ENCODE data around the gene DNAH6.

Gene DNAH6

DNA sequence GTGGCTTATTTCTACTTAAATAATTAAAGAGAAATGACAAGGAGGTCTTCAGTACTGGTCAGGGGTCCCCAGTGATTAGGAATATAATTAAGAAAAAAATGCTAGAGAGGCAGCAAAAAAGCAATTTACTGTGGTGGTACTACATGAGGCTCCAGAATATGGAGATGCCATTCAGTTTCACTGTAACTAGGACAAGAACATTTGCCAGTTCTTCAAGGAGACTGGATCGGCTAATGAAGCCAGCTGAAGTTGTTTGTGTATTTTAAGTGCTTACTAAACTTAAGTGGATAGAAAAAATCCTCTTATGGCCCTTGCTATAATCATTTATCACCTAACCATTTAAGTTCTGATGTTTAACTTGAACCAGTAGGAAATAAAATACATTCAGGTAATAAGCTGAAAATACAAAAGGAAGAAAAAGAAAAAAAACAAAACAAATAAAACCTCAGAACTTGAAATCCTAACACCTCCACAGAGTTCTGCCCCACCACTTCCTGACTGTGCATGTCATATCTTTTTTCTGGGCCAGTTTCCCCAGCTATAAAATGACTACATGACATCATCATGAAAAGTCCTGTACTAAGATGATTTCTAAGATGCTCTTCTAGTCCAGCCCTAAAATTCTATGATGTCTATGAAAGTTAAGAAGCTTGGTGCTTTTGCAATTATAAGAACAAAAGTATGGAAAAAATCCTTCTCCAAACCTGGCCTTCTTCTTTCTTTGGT, 266.6 kb downstream of the DNAH6 start:
- H4K20me1 ChIP-seq (ENCODE audit: insufficient read depth, low read length), result no peaks in the 10 kb centered on the region
- no peaks in the 10 kb centered on the region for H3K36me3 ChIP-seq (ENCODE audit: insufficient read depth, low read length)
- ATAC-seq (ENCODE audit: insufficient read depth, low read depth) (0 out of 3 replicates have a peak, but pooled peaks have one; percentile 47), DNase-seq (no peak)
- H3K4me3 ChIP-seq (ENCODE audit: low read depth in 1 of 2, low read length in 2 of 2), result no peak overlapping the region
- H3K9me3 ChIP-seq (ENCODE audit: insufficient read depth, low read length, severe bottlenecking), result no peaks in the 10 kb centered on the region
- TF ChIP-seq EZH2 (IDR thresholded peaks at IDR 0.05; ENCODE audit: borderline replicate concordance, low read depth, low read length, severe bottlenecking), result no peak
- TF ChIP-seq, protein P1, sequence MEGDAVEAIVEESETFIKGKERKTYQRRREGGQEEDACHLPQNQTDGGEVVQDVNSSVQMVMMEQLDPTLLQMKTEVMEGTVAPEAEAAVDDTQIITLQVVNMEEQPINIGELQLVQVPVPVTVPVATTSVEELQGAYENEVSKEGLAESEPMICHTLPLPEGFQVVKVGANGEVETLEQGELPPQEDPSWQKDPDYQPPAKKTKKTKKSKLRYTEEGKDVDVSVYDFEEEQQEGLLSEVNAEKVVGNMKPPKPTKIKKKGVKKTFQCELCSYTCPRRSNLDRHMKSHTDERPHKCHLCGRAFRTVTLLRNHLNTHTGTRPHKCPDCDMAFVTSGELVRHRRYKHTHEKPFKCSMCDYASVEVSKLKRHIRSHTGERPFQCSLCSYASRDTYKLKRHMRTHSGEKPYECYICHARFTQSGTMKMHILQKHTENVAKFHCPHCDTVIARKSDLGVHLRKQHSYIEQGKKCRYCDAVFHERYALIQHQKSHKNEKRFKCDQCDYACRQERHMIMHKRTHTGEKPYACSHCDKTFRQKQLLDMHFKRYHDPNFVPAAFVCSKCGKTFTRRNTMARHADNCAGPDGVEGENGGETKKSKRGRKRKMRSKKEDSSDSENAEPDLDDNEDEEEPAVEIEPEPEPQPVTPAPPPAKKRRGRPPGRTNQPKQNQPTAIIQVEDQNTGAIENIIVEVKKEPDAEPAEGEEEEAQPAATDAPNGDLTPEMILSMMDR (IDR thresholded peaks at IDR 0.05; ENCODE audit: borderline replicate concordance, extremely low read depth, low read length, poor library complexity, severe bottlenecking), result no peak
- no peaks in the 10 kb centered on the region for H3K79me2 ChIP-seq (ENCODE audit: insufficient read depth, low read length)
- H3K9ac ChIP-seq (ENCODE audit: low read depth, low read length), result no peak overlapping the region
- no peak overlapping the region for H3K4me2 ChIP-seq (ENCODE audit: insufficient read depth, low read length)
- no peaks in the 10 kb centered on the region for H3K4me1 ChIP-seq (ENCODE audit: insufficient read depth, low read length)
- no peak overlapping the region for H3K27ac ChIP-seq (ENCODE audit: low read length)
- H3K27me3 ChIP-seq (ENCODE audit: insufficient read depth, low read length, poor library complexity), result no peaks in the 10 kb centered on the region
- no peak overlapping the region for H2AFZ ChIP-seq (ENCODE audit: low read depth, low read length)

- Histone ChIP-seq H3K27me3 (ENCODE audit: insufficient read depth, low read length, poor library complexity) (no peaks in the 10 kb centered on the region), H3K4me1 (ENCODE audit: insufficient read depth, low read length) (no peaks in the 10 kb centered on the region), H3K27ac (ENCODE audit: low read length) (no peak overlapping the region), H3K9me3 (ENCODE audit: insufficient read depth, low read length, severe bottlenecking) (no peaks in the 10 kb centered on the region), H3K9ac (ENCODE audit: low read depth, low read length) (no peak overlapping the region), H3K4me3 (ENCODE audit: low read depth in 1 of 2, low read length in 2 of 2) (no peak overlapping the region), H3K4me2 (ENCODE audit: insufficient read depth, low read length) (no peak overlapping the region), H4K20me1 (ENCODE audit: insufficient read depth, low read length) (no peaks in the 10 kb centered on the region), H3K79me2 (ENCODE audit: insufficient read depth, low read length) (no peaks in the 10 kb centered on the region), H2AFZ (ENCODE audit: low read depth, low read length) (no peak overlapping the region), H3K36me3 (ENCODE audit: insufficient read depth, low read length) (no peaks in the 10 kb centered on the region)
- DNase-seq (no peak), ATAC-seq (ENCODE audit: insufficient read depth, low read depth) (no peak)
- no peak for TF ChIP-seq EZH2 (IDR thresholded peaks at IDR 0.05; ENCODE audit: borderline replicate concordance, low read depth, low read length, severe bottlenecking)
- TF ChIP-seq, protein P1 (IDR thresholded peaks at IDR 0.05; ENCODE audit: borderline replicate concordance, extremely low read depth, low read length, poor library complexity, severe bottlenecking), result no peak
Observed at GRCh38 chr2:84785950-84786349, 269.7 kb downstream of the DNAH6 start.

DNA sequence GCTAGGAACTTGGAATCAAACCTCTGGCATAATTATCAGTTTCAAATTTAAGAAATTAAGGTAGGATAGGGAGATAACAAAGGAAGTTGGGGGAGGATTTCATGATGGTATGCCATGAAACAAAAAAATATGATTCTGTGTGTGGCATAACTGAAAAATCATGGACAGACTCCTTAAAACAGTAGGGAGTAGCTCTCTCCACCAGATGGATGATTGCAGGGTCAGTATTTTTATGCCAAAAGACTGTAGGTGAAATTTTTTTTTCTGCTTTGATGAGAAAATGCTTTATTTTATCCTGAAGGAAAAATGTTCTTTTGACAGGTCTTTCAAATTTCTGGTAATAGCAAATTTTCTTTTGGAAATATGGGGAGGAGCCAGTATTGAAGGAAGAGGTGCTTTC, 270.3 kb downstream of the DNAH6 start:
- no peaks in the 10 kb centered on the region for H3K79me2 ChIP-seq (ENCODE audit: insufficient read depth, low read length)
- H3K9ac ChIP-seq (ENCODE audit: low read depth, low read length), result no peak overlapping the region
- H4K20me1 ChIP-seq (ENCODE audit: insufficient read depth, low read length), result no peaks in the 10 kb centered on the region
- H3K4me1 ChIP-seq (ENCODE audit: insufficient read depth, low read length), result no peaks in the 10 kb centered on the region
- ATAC-seq (ENCODE audit: insufficient read depth, low read depth), result no peak
- no peak overlapping the region for H3K27ac ChIP-seq (ENCODE audit: low read length)
- no peak overlapping the region for H2AFZ ChIP-seq (ENCODE audit: low read depth, low read length)
- no peaks in the 10 kb centered on the region for H3K27me3 ChIP-seq (ENCODE audit: insufficient read depth, low read length, poor library complexity)
- no peak overlapping the region for H3K4me3 ChIP-seq (ENCODE audit: low read depth in 1 of 2, low read length in 2 of 2)
- TF ChIP-seq EZH2 (IDR thresholded peaks at IDR 0.05; ENCODE audit: borderline replicate concordance, low read depth, low read length, severe bottlenecking), result no peak
- DNase-seq, result no peak
- H3K36me3 ChIP-seq (ENCODE audit: insufficient read depth, low read length), result no peaks in the 10 kb centered on the region
- H3K4me2 ChIP-seq (ENCODE audit: insufficient read depth, low read length), result no peak overlapping the region
- H3K9me3 ChIP-seq (ENCODE audit: insufficient read depth, low read length, severe bottlenecking), result no peaks in the 10 kb centered on the region

GRCh38 chr2:84788027-84788426, 271.7 kb downstream of the DNAH6 start:
- no peak overlapping the region for H3K4me2 ChIP-seq (ENCODE audit: insufficient read depth, low read length)
- H3K36me3 ChIP-seq (ENCODE audit: insufficient read depth, low read length), result no peaks in the 10 kb centered on the region
- ATAC-seq (ENCODE audit: insufficient read depth, low read depth) (no peak), DNase-seq (no peak)
- no peaks in the 10 kb centered on the region for H3K79me2 ChIP-seq (ENCODE audit: insufficient read depth, low read length)
- H4K20me1 ChIP-seq (ENCODE audit: insufficient read depth, low read length), result no peaks in the 10 kb centered on the region
- H3K4me1 ChIP-seq (ENCODE audit: insufficient read depth, low read length), result no peaks in the 10 kb centered on the region
- H3K4me3 ChIP-seq (ENCODE audit: low read depth in 1 of 2, low read length in 2 of 2), result no peak overlapping the region
- H3K9ac ChIP-seq (ENCODE audit: low read depth, low read length), result no peak overlapping the region
- no peaks in the 10 kb centered on the region for H3K9me3 ChIP-seq (ENCODE audit: insufficient read depth, low read length, severe bottlenecking)
- TF ChIP-seq EZH2 (IDR thresholded peaks at IDR 0.05; ENCODE audit: borderline replicate concordance, low read depth, low read length, severe bottlenecking), result no peak
- TF ChIP-seq, protein P1 (IDR thresholded peaks at IDR 0.05; ENCODE audit: borderline replicate concordance, extremely low read depth, low read length, poor library complexity, severe bottlenecking), result no peak
- no peak overlapping the region for H3K27ac ChIP-seq (ENCODE audit: low read length)
- H3K27me3 ChIP-seq (ENCODE audit: insufficient read depth, low read length, poor library complexity), result no peaks in the 10 kb centered on the region
- H2AFZ ChIP-seq (ENCODE audit: low read depth, low read length), result no peak overlapping the region

All from DND-41 (cell line).